WTC11 (cell line): Measurements from ENCODE around the gene TEKTIP1. TPM values are rescaled to one million over a fixed set of nuclear protein-coding genes. Genes with fewer than 3 reads are reported as not detected.
A peak's percentile ranks its signal among the peaks of the same experiment; 100 is the strongest.

ENCODE experiments used
- ATAC-seq: fragments of 200-7000 bp; cut with Tn5 transposase; 2 replicates; pipeline ENCODE4 v1.10.0; 2021; ENCODE audit warnings: mild to moderate bottlenecking, moderate library complexity
- CTCF ChIA-PET: fragments of 300-600 bp; sonication (Branson Sonifier 250); formaldehyde crosslinking; loops from one replicate; lab custom pipeline; 2021; ENCODE audit warnings: antibody characterized with exemption; lab: Charles Lee
- POLR2A ChIA-PET: fragments of 350-600 bp; sonication (Branson Sonifier 250); formaldehyde crosslinking; loops from one replicate; lab custom pipeline; 2021; ENCODE audit warnings: antibody characterized with exemption; lab: Charles Lee
- DNase-seq: peaks from one replicate; pipeline ENCODE4 v3.0.0; 2021; ENCODE audit warnings: low spot score
- H3K27ac Mint-ChIP-seq: 2 replicates; pipeline ENCODE4 v1.8.0; 2021; ENCODE audit warnings: mixed read lengths
- H3K27me3 Mint-ChIP-seq: 2 replicates; pipeline ENCODE4 v1.8.0; 2021; ENCODE audit warnings: low read depth, mild to moderate bottlenecking, moderate library complexity, mixed read lengths
- H3K36me3 Mint-ChIP-seq: 2 replicates; pipeline ENCODE4 v1.8.0; 2021; ENCODE audit warnings: mixed read lengths
- H3K4me1 Mint-ChIP-seq: 2 replicates; pipeline ENCODE4 v1.8.0; 2022; ENCODE audit warnings: mixed read lengths
- H3K4me3 Mint-ChIP-seq: 2 replicates; pipeline ENCODE4 v1.8.0; 2021; ENCODE audit warnings: mild to moderate bottlenecking, moderate library complexity, mixed read lengths
- H3K9me3 Mint-ChIP-seq: 2 replicates; pipeline ENCODE4 v1.8.0; 2021; ENCODE audit warnings: mixed read lengths
- CREM ChIP-seq: sonication (generic); formaldehyde crosslinking; IDR thresholded peaks from 2 replicates; pipeline ENCODE4 v1.8.1; 2022; ENCODE audit warnings: mild to moderate bottlenecking, missing genetic modification reagents, moderate library complexity
- ELF4 ChIP-seq: sonication (generic); formaldehyde crosslinking; IDR thresholded peaks from 2 replicates; pipeline ENCODE4 v1.8.1; 2022; ENCODE audit warnings: low read depth, mild to moderate bottlenecking, moderate library complexity, missing genetic modification reagents
- ETV6 ChIP-seq: sonication (generic); formaldehyde crosslinking; IDR thresholded peaks from 2 replicates; pipeline ENCODE4 v1.8.1; 2022; ENCODE audit warnings: mild to moderate bottlenecking, missing genetic modification reagents
- GABPB1 ChIP-seq: sonication (generic); formaldehyde crosslinking; IDR thresholded peaks from 2 replicates; pipeline ENCODE4 v1.8.1; 2023; ENCODE audit warnings: mild to moderate bottlenecking, missing genetic modification reagents
- GTF2I ChIP-seq: fragments of 250-450 bp; sonication (Bioruptor Pico); conservative IDR thresholded peaks from 2 replicates; pipeline ENCODE4 v1.4.0; 2021; ENCODE audit warnings: mild to moderate bottlenecking
- KAT7 ChIP-seq: sonication (generic); formaldehyde crosslinking; IDR thresholded peaks from 2 replicates; pipeline ENCODE4 v1.8.1; 2023; ENCODE audit warnings: missing genetic modification reagents, mild to moderate bottlenecking, borderline replicate concordance
- MXD4 ChIP-seq: fragments of 250-450 bp; sonication (Bioruptor Pico); IDR thresholded peaks from 2 replicates; pipeline ENCODE4 v1.8.0; 2021; ENCODE audit warnings: mild to moderate bottlenecking, moderate library complexity, borderline replicate concordance
- NFYB ChIP-seq: sonication (generic); formaldehyde crosslinking; conservative IDR thresholded peaks from 2 replicates; pipeline ENCODE4 v1.8.0; 2022; ENCODE audit warnings: low read depth, missing genetic modification reagents
- SP1 ChIP-seq: sonication (generic); formaldehyde crosslinking; conservative IDR thresholded peaks from 2 replicates; pipeline ENCODE4 v1.8.1; 2022; ENCODE audit warnings: missing genetic modification reagents
- ZNF121 ChIP-seq: sonication (generic); formaldehyde crosslinking; IDR thresholded peaks from 2 replicates; pipeline ENCODE4 v1.8.0; 2023; ENCODE audit warnings: missing genetic modification reagents
- ZNF317 ChIP-seq: sonication (generic); formaldehyde crosslinking; IDR thresholded peaks from 2 replicates; pipeline ENCODE4 v1.8.1; 2023; ENCODE audit warnings: low read depth, mild to moderate bottlenecking, moderate library complexity, missing genetic modification reagents, borderline replicate concordance
- ZNF396 ChIP-seq: fragments of 250-450 bp; sonication (Bioruptor Pico); IDR thresholded peaks from 2 replicates; pipeline ENCODE4 v1.8.0; 2021; ENCODE audit warnings: mild to moderate bottlenecking, moderate library complexity, borderline replicate concordance
- ZNF423 ChIP-seq: fragments of 250-450 bp; sonication (Bioruptor Pico); IDR thresholded peaks from 2 replicates; pipeline ENCODE4 v2.1.2; 2022; ENCODE audit warnings: mild to moderate bottlenecking, moderate library complexity
- total RNA-seq: library from RNA; stranded (reverse); gene quantifications from 3 replicates; pipeline ENCODE4 v1.2.3, GENCODE V29; 2021
- TF ChIP-seq, protein P1 (sequence below): sonication (generic); formaldehyde crosslinking; IDR thresholded peaks from 2 replicates; pipeline ENCODE4 v1.8.1; 2023; ENCODE audit warnings: mild to moderate bottlenecking, missing genetic modification reagents
- TF ChIP-seq, protein P2 (sequence below): sonication (generic); formaldehyde crosslinking; IDR thresholded peaks from 2 replicates; pipeline ENCODE4 v1.8.1; 2022; ENCODE audit warnings: missing genetic modification reagents, borderline replicate concordance
- TF ChIP-seq, protein P3 (sequence below): sonication (generic); formaldehyde crosslinking; IDR thresholded peaks from 2 replicates; pipeline ENCODE4 v1.8.0; 2022; ENCODE audit warnings: missing genetic modification reagents

The TEKTIP1 gene
- total RNA-seq, 1 experiment from 2014 or later = 6.3 TPM

DNA sequence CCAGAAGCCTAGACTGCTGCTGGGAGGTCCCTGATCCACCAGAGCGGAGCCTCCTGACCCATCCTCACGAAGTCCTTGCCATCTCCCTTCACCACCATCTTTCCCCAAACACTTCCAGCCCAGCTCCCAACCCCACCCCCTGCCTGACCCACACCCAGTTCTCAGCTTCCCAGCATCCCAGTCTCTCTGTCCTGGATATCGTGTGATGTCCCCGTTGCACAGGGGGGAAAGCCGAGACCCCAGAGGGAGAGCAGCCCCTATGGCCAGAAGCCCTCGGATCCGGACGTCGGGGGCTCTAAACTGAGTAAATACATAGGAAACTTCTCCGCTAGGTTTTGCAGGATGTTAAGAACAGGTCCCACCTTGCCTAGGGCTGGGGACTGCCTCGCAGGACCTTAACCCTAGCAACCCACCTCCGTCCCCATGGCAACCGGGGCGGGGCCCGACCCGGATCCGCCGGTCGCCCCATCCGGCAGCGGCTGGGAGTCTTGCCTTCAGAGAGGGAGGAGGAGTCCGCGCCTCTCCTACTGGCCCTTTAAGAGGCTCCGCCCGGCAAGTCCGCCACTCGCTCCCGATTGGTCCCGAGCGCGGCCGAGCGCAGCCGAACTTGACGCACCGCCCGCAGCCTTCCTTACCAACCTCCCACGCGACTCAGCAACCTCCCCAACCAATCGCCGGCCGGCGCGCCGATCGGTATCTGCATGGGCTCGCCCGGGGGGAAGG, 33.3 kb downstream of the TEKTIP1 start:
- Mint-ChIP-seq H3K36me3 (peaks cover 8% of the 10 kb centered on the region), H3K27ac (no peak overlapping the region), H3K4me3 (peak overlapping the region; percentile 56), H3K27me3 (no peaks in the 10 kb centered on the region; the same call in 1 of the 2 replicates), H3K9me3 (no peaks in the 10 kb centered on the region), H3K4me1 (peaks cover 21% of the 10 kb centered on the region)
- CTCF ChIA-PET = interaction anchor here (0.5 kb wide), 1 partner anchor 54 kb away, joined by 3 read pairs; no protein-coding TSS in a partner anchor
- DNase-seq (peak; percentile 100), ATAC-seq (peak; percentile 83)
- POLR2A ChIA-PET = no interaction called here
- TF ChIP-seq GABPB1 (CRISPR knock-in tag) (no peak), SP1 (peak; percentile 95), MXD4 (no peak), ETV6 (CRISPR knock-in tag) (0 out of 2 replicates have a peak, but pooled peaks have one; percentile 27), NFYB (CRISPR knock-in tag) (peak; percentile 90), ZNF121 (CRISPR knock-in tag) (no peak), CREM (CRISPR knock-in tag) (no peak; the same call in 1 of the 2 replicates)

DNA sequence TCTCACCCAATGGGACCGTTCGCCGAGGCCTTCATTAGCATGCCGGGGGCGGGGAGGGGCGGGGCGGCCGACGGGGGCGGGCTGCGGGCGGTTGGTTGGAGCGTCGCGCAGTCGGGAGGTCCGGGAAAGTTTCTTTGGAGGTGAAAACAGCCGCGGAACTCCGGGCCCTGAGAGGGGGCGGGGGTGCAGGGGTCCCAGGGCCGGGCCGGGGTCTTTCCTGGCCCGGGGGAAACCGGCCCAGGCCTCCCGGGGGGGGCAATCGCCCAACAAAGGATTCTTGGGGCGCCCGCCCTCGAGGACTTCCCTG, 33.8 kb downstream of the TEKTIP1 start, which contains the start of gene HMG20B:
Gene HMG20B, plus strand, starts transcription at position 90 of the 307 bp plus-strand sequence. CDS start 366 bp downstream, outside the sequence.
- peaks cover 21% of the 10 kb centered on the region for H3K4me1 Mint-ChIP-seq
- TF ChIP-seq ZNF423 (no peak), ELF4 (CRISPR knock-in tag) (no peak), SP1 (no peak), ZNF396 (CRISPR knock-in tag) (no peak), KAT7 (CRISPR knock-in tag) (no peak), ETV6 (CRISPR knock-in tag) (no peak), GTF2I (CRISPR knock-in tag) (no peak), ZNF317 (CRISPR knock-in tag) (no peak)
- TF ChIP-seq, protein P1, sequence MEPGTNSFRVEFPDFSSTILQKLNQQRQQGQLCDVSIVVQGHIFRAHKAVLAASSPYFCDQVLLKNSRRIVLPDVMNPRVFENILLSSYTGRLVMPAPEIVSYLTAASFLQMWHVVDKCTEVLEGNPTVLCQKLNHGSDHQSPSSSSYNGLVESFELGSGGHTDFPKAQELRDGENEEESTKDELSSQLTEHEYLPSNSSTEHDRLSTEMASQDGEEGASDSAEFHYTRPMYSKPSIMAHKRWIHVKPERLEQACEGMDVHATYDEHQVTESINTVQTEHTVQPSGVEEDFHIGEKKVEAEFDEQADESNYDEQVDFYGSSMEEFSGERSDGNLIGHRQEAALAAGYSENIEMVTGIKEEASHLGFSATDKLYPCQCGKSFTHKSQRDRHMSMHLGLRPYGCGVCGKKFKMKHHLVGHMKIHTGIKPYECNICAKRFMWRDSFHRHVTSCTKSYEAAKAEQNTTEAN (CRISPR knock-in tag) = no peak
- TF ChIP-seq, protein P2, sequence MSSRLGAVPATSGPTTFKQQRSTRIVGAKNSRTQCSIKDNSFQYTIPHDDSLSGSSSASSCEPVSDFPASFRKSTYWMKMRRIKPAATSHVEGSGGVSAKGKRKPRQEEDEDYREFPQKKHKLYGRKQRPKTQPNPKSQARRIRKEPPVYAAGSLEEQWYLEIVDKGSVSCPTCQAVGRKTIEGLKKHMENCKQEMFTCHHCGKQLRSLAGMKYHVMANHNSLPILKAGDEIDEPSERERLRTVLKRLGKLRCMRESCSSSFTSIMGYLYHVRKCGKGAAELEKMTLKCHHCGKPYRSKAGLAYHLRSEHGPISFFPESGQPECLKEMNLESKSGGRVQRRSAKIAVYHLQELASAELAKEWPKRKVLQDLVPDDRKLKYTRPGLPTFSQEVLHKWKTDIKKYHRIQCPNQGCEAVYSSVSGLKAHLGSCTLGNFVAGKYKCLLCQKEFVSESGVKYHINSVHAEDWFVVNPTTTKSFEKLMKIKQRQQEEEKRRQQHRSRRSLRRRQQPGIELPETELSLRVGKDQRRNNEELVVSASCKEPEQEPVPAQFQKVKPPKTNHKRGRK (CRISPR knock-in tag) = no peak
- TF ChIP-seq, protein P3, sequence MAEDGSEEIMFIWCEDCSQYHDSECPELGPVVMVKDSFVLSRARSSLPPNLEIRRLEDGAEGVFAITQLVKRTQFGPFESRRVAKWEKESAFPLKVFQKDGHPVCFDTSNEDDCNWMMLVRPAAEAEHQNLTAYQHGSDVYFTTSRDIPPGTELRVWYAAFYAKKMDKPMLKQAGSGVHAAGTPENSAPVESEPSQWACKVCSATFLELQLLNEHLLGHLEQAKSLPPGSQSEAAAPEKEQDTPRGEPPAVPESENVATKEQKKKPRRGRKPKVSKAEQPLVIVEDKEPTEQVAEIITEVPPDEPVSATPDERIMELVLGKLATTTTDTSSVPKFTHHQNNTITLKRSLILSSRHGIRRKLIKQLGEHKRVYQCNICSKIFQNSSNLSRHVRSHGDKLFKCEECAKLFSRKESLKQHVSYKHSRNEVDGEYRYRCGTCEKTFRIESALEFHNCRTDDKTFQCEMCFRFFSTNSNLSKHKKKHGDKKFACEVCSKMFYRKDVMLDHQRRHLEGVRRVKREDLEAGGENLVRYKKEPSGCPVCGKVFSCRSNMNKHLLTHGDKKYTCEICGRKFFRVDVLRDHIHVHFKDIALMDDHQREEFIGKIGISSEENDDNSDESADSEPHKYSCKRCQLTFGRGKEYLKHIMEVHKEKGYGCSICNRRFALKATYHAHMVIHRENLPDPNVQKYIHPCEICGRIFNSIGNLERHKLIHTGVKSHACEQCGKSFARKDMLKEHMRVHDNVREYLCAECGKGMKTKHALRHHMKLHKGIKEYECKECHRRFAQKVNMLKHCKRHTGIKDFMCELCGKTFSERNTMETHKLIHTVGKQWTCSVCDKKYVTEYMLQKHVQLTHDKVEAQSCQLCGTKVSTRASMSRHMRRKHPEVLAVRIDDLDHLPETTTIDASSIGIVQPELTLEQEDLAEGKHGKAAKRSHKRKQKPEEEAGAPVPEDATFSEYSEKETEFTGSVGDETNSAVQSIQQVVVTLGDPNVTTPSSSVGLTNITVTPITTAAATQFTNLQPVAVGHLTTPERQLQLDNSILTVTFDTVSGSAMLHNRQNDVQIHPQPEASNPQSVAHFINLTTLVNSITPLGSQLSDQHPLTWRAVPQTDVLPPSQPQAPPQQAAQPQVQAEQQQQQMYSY = no peak
- TF ChIP-seq, all 79 proteins: peak for 0
- H3K9me3 Mint-ChIP-seq = no peaks in the 10 kb centered on the region
- H3K27ac Mint-ChIP-seq = no peak within 1 kb of the TSS
- peaks cover 8% of the 10 kb centered on the region for H3K36me3 Mint-ChIP-seq
- DNase-seq (no peak), ATAC-seq (no peak)
- ChIA-PET POLR2A (no interaction called here), CTCF (interaction anchor here (1.5 to 1.8 kb wide), 3 partner anchors 13 to 297 kb away, joined by 6 to 7 read pairs (median 7); partner anchors contain the start of gene GIPC3)
- no peaks in the 10 kb centered on the region; the same call in 1 of the 2 replicates for H3K27me3 Mint-ChIP-seq
- H3K4me3 Mint-ChIP-seq = peak within 1 kb of the TSS; percentile 71
